ENCODE measurements around the gene VSIG10L2. TPM values are rescaled to one million over a fixed set of nuclear protein-coding genes. Genes with fewer than 3 reads are reported as not detected.

VSIG10L2 gene
- total RNA-seq, 2 donors from 2014 or later = not detected

DNA sequence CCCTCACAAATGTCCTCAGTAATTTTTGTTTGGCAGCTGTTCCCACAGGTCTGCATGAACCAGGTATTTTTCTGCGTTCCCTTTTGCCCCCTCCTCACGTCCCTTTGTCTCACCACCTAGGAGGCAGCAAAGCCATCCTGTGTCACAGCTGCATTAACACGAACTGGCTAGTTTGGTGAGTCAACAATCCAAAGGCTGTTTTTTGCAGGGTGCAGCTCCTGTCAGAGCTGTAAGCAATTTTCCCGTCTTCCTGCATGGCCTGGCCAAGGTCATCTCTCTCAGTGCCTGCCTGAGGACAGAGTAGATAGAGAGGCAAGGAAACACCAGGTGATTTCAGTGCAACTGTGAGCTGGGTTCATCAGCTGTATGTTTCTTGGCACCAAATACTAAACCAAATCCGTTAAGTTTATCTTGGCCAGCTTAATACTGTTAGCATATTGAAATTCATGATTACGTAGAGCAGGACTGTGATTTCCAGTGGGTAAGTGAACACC, 20.6 kb upstream of the VSIG10L2 start:
- ATAC-seq (peak; percentile 85), DNase-seq (peak in 1 of 2 donors; percentile 55)

GRCh38 chr11:125925804-125926203, 20.0 kb upstream of the VSIG10L2 start:
- ATAC-seq (no peak), DNase-seq (no peak)
- intact Hi-C loops (cut with DNase I, micrococcal nuclease) = loop anchor here in 1 of 2 donors (5.0 kb wide), 1 partner anchor 261 kb away; no protein-coding TSS in a partner anchor

More for the DNA sequence above, 20.6 kb upstream of the VSIG10L2 start:
- intact Hi-C loops (cut with DNase I, micrococcal nuclease) = loop anchor here in 1 of 2 donors (5.0 kb wide), 1 partner anchor 262 kb away; no protein-coding TSS in a partner anchor

GRCh38 chr11:125926682-125927081, 19.2 kb upstream of the VSIG10L2 start:
- intact Hi-C loops (cut with DNase I, micrococcal nuclease) = loop anchor here in 1 of 2 donors (5.0 kb wide), 1 partner anchor 261 kb away; no protein-coding TSS in a partner anchor
- DNase-seq (no peak), ATAC-seq (no peak)

DNA sequence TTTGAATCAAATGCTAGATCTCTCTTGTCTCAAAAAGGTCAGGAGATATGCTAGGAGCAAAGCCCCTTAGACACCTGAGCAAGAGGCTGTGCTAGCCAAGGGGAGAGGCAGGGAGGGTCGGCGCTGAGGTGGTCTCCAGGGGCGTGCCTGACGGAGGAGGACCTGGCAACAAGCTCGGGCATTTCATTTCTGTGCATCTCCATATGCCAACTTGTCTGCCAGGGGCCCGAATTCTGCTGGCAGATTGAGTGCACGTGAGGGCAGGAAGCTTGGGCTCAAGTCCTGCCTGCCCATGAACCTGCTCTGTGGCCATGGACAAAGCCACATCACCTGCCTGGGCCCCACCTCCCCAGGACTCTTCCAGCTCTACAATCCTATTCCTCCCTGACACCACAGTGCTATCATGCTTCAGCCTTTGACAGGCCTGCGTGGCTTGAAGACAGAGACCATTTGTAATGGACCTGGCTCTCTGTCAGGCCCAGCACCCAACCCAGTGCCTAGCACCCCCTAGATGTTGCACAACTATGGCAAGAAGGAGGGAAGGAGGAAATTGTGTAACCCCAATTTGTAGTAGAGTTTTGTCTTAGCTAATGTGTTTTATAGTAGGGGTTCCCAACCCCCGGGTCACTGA, 16.3 kb upstream of the VSIG10L2 start:
- intact Hi-C loops (cut with DNase I, micrococcal nuclease) = loop anchor here in 1 of 2 donors (5.0 kb wide), 1 partner anchor 258 kb away; no protein-coding TSS in a partner anchor
- DNase-seq (no peak), ATAC-seq (no peak)

- ATAC-seq (no peak), DNase-seq (no peak)
- intact Hi-C loops (cut with DNase I, micrococcal nuclease) = no loop called here
Measured at GRCh38 chr11:125930076-125930450, 15.8 kb upstream of the VSIG10L2 start.

DNA sequence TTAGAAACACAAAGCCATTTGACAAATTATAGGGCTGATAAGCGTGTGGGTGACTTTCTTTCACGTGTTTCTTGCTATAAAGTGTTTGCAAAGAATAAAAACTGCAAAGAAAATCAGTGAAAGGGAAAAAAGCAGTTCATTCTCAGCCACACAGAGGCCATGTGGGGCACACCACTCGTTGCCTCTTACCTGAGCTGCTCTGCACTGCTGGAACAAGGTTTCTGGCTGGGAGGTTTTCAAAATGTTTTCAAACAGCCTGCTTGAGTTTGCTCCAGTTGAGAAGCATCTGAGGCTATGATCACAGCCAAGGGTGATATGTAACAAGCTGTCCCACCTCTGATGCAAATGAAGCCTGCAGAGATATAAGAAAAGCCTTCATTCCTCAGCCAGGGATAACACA, 14.7 kb upstream of the VSIG10L2 start:
- ATAC-seq (no peak), DNase-seq (no peak)
- intact Hi-C loops (cut with DNase I, micrococcal nuclease) = no loop called here

DNA sequence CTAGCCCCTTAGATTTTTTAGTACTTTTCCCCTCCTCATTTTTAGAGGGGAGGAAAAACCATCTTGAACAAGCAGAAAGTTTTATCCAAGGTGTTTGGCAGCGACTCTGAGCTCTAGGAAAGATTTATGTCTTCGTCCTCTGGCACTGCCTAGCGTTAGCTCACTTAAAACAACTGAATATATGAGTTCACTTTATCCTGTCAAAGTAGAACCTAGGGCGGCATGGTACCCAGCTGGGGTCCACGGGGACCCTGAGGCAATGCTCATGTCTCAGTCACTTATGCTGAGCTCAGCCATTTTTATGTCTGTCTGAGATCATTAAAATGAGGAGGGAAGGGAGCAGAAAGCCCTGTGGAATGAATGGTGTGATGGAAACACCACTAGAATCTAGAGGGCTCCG, 14.2 kb upstream of the VSIG10L2 start:
- DNase-seq = no peak
- intact Hi-C loops (cut with DNase I, micrococcal nuclease) = no loop called here
- ATAC-seq = no peak

DNA sequence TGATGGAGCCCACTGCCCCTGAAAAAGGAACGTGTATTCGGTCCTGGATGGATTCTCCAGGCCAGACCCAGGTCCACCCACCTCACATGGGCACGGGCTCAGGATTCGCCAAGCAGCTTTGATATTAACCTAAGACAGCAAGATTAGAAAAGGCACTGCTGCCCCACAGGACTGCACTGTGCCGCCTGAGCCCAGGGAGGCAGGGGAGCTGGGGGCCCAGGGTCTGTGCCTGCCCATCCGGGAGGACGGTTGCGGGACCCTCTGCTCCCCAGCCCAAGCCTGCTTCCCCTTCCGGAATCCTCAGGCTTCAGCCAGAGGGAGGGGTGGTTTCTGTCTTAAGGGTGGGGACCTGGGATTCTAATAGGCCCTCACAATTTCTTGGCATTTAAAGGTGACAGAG, 13.5 kb upstream of the VSIG10L2 start:
- DNase-seq (no peak), ATAC-seq (no peak)
- intact Hi-C loops (cut with DNase I, micrococcal nuclease) = no loop called here

DNA sequence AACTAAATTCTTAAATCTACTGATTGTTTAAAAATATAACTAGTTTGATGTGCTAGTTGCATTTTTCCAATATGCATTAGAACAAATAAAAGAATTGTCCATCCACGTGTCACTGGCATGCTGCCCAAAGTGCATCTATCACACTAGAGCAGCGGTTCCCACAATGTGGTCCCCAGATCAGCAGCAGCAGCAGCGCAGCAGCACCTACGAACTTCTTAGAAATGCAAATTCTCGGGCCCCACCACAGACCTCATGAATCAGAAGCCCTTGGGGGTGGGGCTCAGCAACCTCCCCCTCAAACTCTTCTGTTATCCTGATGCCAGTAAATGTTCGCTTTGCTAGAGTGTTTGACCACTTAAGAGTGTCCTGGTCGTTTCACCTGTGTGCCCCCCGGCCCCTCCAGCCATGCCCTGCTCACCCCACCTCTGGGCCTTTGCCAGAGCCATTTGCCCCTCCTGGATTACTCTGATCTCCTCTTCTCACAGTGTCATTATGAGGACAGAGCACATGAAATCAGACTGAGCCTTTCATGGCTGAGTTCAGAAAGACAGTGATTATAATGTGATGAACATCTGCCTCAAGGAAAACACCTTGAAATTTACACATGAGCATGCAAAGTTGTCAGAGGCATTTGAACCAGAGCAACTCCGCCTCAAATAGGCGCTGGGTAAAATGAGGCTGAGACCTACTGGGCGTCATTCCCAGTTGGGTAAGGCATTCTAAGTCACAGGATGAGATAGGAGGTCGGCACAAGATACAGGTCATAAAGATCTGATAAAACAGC, 12.6 kb upstream of the VSIG10L2 start:
- ATAC-seq (no peak), DNase-seq (no peak)
- intact Hi-C loops (cut with DNase I, micrococcal nuclease) = no loop called here

DNA sequence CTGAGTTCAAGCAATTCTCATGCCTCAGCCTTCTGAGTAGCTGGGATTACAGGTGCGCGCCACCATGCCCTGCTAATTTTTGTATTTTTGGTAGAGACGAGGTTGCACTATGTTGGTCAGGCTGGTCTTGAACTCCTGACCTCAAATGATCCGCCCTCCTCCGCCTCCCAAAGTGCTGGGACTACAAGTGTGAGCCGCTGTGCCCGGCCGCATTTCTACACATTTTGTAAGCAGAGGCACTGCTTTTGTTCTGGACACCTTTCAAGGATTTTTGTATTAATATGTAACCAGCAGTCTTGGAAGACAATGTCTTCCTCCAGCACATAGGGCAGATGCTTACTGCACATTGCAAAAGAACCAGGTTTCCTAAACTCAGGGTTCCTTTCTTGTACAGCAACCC, 11.4 kb upstream of the VSIG10L2 start:
- DNase-seq (no peak), ATAC-seq (no peak)
- intact Hi-C loops (cut with DNase I, micrococcal nuclease) = no loop called here

DNA sequence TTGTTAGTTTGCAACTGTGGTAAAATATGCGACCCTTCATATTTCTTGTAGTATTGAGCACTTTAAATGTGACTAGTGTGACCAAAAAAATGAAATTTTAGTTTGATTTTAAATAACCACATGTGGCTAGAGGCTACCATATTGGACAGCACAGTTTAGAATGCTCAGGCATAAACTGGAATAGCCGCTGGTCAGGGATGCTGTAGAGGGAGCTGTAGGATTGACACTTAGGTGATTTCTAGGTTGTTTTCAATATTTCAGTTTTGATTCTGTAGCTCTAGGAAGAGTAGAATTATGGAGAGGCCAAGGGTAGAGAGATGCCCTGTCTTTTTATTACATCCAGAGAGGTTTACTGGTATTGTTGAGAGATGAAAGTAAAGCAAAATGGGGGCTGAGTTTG, 10.8 kb upstream of the VSIG10L2 start:
- intact Hi-C loops (cut with DNase I, micrococcal nuclease) = loop anchor here in 1 of 2 donors (5.0 kb wide), 1 partner anchor 257 kb away; no protein-coding TSS in a partner anchor
- DNase-seq (no peak), ATAC-seq (no peak)

GRCh38 chr11:125935618-125936199, 10.1 kb upstream of the VSIG10L2 start:
- no peak for DNase-seq
- intact Hi-C loops (cut with DNase I, micrococcal nuclease) = loop anchor here in 1 of 2 donors (5.0 kb wide), 1 partner anchor 257 kb away; no protein-coding TSS in a partner anchor
- ATAC-seq = no peak

GRCh38 chr11:125938418-125938817, 7.4 kb upstream of the VSIG10L2 start:
- intact Hi-C loops (cut with DNase I, micrococcal nuclease) = loop anchor here in 1 of 2 donors (5.0 kb wide), 1 partner anchor 254 kb away; no protein-coding TSS in a partner anchor
- ATAC-seq (no peak), DNase-seq (no peak)

- no peak for DNase-seq
- no peak for ATAC-seq
- intact Hi-C loops (cut with DNase I, micrococcal nuclease) = loop anchor here in 1 of 2 donors (5.0 kb wide), 1 partner anchor 253 kb away; no protein-coding TSS in a partner anchor
Measured at GRCh38 chr11:125939081-125939521, 6.7 kb upstream of the VSIG10L2 start.

- ATAC-seq = no peak
- no peak for DNase-seq
- intact Hi-C loops (cut with DNase I, micrococcal nuclease) = no loop called here
Measured at GRCh38 chr11:125940145-125940544, 5.7 kb upstream of the VSIG10L2 start.

- intact Hi-C loops (cut with DNase I, micrococcal nuclease) = no loop called here
- DNase-seq (no peak), ATAC-seq (no peak)
Measured at GRCh38 chr11:125941267-125941618, 4.6 kb upstream of the VSIG10L2 start.

DNA sequence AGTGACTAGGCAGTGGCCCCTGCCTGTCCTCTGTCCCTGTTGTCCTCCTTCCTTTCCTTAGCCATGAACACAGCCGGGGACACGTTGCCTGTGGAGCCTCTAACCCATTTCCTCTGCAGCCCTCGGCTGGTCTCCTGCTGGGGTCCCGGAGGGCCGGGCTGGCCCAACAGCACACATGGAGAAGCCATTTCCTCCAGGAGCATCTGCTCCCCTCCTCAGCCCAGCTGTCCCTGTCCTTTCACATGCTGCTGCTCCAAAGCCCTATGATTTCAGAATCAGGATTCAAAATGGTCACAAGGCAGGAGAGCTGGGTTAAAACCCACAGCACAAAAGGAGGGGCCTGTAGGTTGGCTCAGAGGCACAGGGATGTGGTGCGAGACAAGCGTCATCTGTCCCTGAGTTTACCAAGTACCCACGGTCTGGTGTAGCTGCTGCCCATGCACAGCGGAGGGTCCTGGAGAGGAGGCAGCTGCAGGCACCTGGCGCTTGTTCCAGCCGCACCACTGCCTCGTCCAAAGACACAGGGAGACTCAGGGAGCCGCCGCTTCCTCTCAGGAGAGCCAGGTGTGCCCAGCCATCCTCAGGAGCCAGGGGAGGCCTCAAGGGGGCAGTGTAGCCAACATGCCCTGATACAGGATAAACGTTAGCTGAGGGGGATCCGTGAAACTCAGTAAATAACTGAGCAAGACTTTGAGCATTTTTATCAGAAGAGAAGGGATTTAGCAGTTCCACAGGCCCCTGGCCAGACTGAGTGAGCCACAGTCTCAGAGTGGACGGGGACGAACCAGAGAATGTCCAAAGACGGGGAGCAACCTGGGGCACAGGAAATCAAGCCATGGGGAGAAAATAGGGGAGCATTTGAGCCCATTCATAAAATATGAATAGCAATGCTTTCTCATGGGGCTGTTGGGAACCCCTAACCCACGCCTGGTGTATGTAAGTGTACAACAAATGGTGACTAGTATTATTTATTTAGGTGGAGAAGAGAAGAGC, 3.9 kb upstream of the VSIG10L2 start:
- ATAC-seq (peak; percentile 91), DNase-seq (peak in 1 of 2 donors; percentile 77)
- intact Hi-C loops (cut with DNase I, micrococcal nuclease) = no loop called here

DNA sequence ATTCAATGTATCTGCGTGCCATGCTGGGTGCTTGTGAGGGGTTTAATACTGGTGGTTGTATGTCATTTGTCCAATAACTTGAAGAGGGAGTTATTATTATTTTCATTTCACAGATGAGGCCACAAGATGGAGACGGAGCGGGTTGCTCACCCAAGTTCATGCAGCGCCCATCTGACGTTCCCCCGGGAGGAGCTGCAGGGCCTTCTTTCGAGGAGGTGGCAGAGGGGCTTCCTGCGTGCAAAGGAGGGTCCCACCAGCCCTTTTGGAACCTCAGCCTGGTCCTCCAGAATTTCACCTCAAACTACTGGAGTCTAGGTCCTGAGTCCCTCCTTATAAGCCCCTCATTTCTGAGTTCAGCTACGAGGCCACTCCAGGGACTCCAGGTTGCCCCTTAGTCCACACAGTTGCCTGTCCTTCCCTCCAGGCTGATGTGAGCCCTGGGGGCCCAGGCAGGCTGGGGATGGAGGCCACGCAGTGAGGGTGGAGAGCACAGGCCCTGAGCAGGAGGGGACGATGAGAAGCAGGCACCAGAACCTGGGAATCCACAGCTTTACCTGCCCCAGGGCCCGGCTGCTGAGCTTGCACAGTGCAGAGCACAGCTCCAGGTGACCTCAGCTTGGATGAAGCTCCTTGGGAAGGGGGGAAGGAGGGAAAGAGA, 2.9 kb upstream of the VSIG10L2 start:
- no peak for ATAC-seq
- intact Hi-C loops (cut with DNase I, micrococcal nuclease) = no loop called here
- DNase-seq = no peak

All from left colon (tissue), 2 donors.